HepG2 (cell line): ENCODE measurements around the gene PDPK1. TPM values are rescaled to one million over a fixed set of nuclear protein-coding genes. Genes with fewer than 3 reads are reported as not detected.

Experiments used
- ATF7-NPFF ChIP-seq: sonication (generic); formaldehyde crosslinking; IDR thresholded peaks from 2 replicates; pipeline ENCODE4 v1.8.1; 2023; ENCODE audit warnings: mild to moderate bottlenecking, low read depth, missing genetic modification reagents, moderate library complexity
- CHD4 ChIP-seq: fragments of 200-600 bp; sonication (generic); IDR thresholded peaks from 2 replicates; pipeline ENCODE4 v1.7.0; 2017; ENCODE audit warnings: mild to moderate bottlenecking, low read length, borderline replicate concordance
- JUN ChIP-seq: sonication (generic); formaldehyde crosslinking; IDR thresholded peaks from 2 replicates; pipeline ENCODE4 v1.4.0; 2020; ENCODE audit warnings: mild to moderate bottlenecking, missing genetic modification reagents
- JUND ChIP-seq: sonication (generic); formaldehyde crosslinking; IDR thresholded peaks from 2 replicates; pipeline ENCODE4 v1.8.0; 2022; ENCODE audit warnings: mild to moderate bottlenecking, missing genetic modification reagents
- MED1 ChIP-seq: sonication (generic); formaldehyde crosslinking; IDR thresholded peaks from 2 replicates; pipeline ENCODE4 v1.4.0; 2020; ENCODE audit warnings: missing genetic modification reagents
- MLLT10 ChIP-seq: sonication (generic); formaldehyde crosslinking; IDR thresholded peaks from 2 replicates; pipeline ENCODE4 v1.4.0; 2020; ENCODE audit warnings: missing genetic modification reagents
- MZF1 ChIP-seq: sonication (generic); formaldehyde crosslinking; IDR thresholded peaks from 2 replicates; pipeline ENCODE4 v1.8.1; 2023; ENCODE audit warnings: mild to moderate bottlenecking, missing genetic modification reagents, borderline replicate concordance
- NR1H2 ChIP-seq: sonication (generic); formaldehyde crosslinking; IDR thresholded peaks from 2 replicates; pipeline ENCODE4 v1.8.1; 2022; ENCODE audit warnings: low read depth, missing genetic modification reagents, borderline replicate concordance
- SCMH1 ChIP-seq: sonication (generic); formaldehyde crosslinking; IDR thresholded peaks from 2 replicates; pipeline ENCODE4 v1.9.0; 2021; ENCODE audit warnings: missing genetic modification reagents, mild to moderate bottlenecking, borderline replicate concordance
- TBL1XR1 ChIP-seq: fragments of 150-350 bp; IDR thresholded peaks from 2 replicates; pipeline ENCODE4 v1.6.1; 2014; ENCODE audit warnings: borderline replicate concordance, low read length; ENCODE audit not compliant: partially characterized antibody
- TCF7 ChIP-seq: sonication (generic); IDR thresholded peaks from 2 replicates; pipeline ENCODE4 v1.6.1; 2016; ENCODE audit warnings: antibody characterized with exemption, low read depth
- ZNF549 ChIP-seq: sonication (generic); formaldehyde crosslinking; IDR thresholded peaks from 2 replicates; pipeline ENCODE4 v1.5.0; 2020; ENCODE audit warnings: missing genetic modification reagents
- ZNF75D ChIP-seq: sonication (generic); formaldehyde crosslinking; IDR thresholded peaks from 2 replicates; pipeline ENCODE4 v1.8.1; 2023; ENCODE audit warnings: missing genetic modification reagents, mild to moderate bottlenecking, borderline replicate concordance
- ZNF776 ChIP-seq: sonication (generic); formaldehyde crosslinking; IDR thresholded peaks from 2 replicates; pipeline ENCODE4 v1.4.0; 2020; ENCODE audit warnings: mild to moderate bottlenecking, missing genetic modification reagents
- ZNF83 ChIP-seq: sonication (generic); formaldehyde crosslinking; IDR thresholded peaks from 2 replicates; pipeline ENCODE4 v1.4.0; 2020; ENCODE audit warnings: missing genetic modification reagents, mild to moderate bottlenecking, borderline replicate concordance
- polyA plus RNA-seq, 8 experiments: library from polyadenylated mRNA; depleted of rRNA in 3 of 8; stranded (reverse) in 7 of 8; unstranded in 1 of 8; fragments of >200 nt; fragmentation: Illumina TruSeq in 4 of 8; extraction: Trizol in 4 of 8; gene quantifications; 2 replicates each; pipeline versions ENCODE4 v1.2.1 to v1.2.3, GENCODE V29; 2011 to 2016; ENCODE audit warnings: low read depth in 4 of 8, missing spikeins in 1 of 8, mixed read lengths in 1 of 8; ENCODE audit not compliant: insufficient read depth in 1 of 8
- total RNA-seq, 5 experiments: library from RNA; depleted of rRNA; stranded (reverse); fragments of >200 nt; fragmentation: Illumina TruSeq; extraction: Trizol; gene quantifications; 2 replicates each; pipeline ENCODE4 v1.2.3, GENCODE V29; 2016; ENCODE audit warnings: low read depth in 1 of 5
- TF ChIP-seq, protein P1 (sequence below): sonication (generic); formaldehyde crosslinking; IDR thresholded peaks from 2 replicates; pipeline ENCODE4 v1.4.0; 2020; ENCODE audit warnings: mild to moderate bottlenecking, missing genetic modification reagents
- TF ChIP-seq, protein P2 (sequence below): sonication (generic); formaldehyde crosslinking; IDR thresholded peaks from 2 replicates; pipeline ENCODE4 v1.5.0; 2020; ENCODE audit warnings: mild to moderate bottlenecking, missing genetic modification reagents
- TF ChIP-seq, protein P3 (sequence below): sonication (generic); formaldehyde crosslinking; conservative IDR thresholded peaks from 2 replicates; pipeline ENCODE4 v1.4.0; 2020; ENCODE audit warnings: mild to moderate bottlenecking, missing genetic modification reagents, moderate library complexity

The PDPK1 gene
- total and polyA plus RNA-seq, 2 of the 13 experiments (the other 11 are each of a cell fraction or from before 2014, with no cell fraction given) = 59.6 to 129 TPM

DNA sequence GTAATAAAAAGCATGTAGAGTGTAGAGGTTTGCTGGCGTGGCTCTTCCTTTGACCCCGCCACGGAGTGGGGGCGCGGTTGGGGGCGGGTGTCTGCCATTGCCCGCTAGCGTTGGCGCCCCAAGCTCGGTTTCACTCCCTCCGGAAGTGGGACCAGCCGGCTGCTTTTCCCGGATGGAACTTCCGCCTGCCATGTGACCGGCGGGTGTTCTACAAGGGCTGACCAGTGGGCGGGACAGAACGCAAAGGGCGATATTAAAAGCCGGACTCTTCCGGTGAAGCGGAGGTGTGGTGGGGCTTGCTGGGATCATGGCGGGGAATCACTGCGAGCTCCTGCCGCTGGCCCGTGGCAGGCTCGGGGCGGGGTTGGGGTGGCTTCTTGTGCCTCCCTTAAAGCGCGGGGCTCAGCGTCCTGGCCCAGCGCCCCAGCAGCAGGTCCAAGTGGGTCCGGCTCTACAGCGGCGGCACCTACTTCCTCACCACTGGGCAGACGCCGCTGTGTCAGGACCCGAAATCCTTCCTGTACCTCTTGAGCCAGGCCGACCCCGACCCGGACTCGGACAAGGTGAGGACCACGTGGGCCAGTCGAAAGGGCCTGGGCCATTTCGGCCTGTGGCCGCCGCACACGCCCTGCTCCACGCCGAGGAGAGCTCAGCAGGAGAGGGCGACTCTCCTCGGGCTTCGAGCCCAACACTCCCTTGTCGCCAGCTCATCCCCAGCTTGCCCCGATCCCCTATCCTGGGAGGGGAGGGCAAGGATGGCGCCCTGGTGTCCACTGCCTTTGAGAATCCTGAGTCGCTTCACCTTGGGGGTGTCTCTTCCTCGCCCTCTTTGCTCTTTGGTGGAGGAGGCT is 65.6 kb downstream of the PDPK1 start (continued):
- TF ChIP-seq, protein P1, sequence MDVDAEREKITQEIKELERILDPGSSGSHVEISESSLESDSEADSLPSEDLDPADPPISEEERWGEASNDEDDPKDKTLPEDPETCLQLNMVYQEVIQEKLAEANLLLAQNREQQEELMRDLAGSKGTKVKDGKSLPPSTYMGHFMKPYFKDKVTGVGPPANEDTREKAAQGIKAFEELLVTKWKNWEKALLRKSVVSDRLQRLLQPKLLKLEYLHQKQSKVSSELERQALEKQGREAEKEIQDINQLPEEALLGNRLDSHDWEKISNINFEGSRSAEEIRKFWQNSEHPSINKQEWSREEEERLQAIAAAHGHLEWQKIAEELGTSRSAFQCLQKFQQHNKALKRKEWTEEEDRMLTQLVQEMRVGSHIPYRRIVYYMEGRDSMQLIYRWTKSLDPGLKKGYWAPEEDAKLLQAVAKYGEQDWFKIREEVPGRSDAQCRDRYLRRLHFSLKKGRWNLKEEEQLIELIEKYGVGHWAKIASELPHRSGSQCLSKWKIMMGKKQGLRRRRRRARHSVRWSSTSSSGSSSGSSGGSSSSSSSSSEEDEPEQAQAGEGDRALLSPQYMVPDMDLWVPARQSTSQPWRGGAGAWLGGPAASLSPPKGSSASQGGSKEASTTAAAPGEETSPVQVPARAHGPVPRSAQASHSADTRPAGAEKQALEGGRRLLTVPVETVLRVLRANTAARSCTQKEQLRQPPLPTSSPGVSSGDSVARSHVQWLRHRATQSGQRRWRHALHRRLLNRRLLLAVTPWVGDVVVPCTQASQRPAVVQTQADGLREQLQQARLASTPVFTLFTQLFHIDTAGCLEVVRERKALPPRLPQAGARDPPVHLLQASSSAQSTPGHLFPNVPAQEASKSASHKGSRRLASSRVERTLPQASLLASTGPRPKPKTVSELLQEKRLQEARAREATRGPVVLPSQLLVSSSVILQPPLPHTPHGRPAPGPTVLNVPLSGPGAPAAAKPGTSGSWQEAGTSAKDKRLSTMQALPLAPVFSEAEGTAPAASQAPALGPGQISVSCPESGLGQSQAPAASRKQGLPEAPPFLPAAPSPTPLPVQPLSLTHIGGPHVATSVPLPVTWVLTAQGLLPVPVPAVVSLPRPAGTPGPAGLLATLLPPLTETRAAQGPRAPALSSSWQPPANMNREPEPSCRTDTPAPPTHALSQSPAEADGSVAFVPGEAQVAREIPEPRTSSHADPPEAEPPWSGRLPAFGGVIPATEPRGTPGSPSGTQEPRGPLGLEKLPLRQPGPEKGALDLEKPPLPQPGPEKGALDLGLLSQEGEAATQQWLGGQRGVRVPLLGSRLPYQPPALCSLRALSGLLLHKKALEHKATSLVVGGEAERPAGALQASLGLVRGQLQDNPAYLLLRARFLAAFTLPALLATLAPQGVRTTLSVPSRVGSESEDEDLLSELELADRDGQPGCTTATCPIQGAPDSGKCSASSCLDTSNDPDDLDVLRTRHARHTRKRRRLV = peak; percentile 84
- TF ChIP-seq ZNF549 (CRISPR knock-in tag) (no peak), ZNF75D (CRISPR knock-in tag) (no peak), MED1 (CRISPR knock-in tag) (peak; percentile 86), TBL1XR1 (no peak), ZNF776 (CRISPR knock-in tag) (peak; percentile 33; the same call in 1 of the 2 replicates), MLLT10 (CRISPR knock-in tag) (no peak), TCF7 (no peak), SCMH1 (CRISPR knock-in tag) (no peak), ATF7-NPFF (CRISPR knock-in tag) (peak; percentile 68; the same call in 1 of the 2 replicates), MZF1 (peak; percentile 48; the same call in 1 of the 2 replicates), ZNF83 (CRISPR knock-in tag) (no peak), JUND (CRISPR knock-in tag) (no peak; the same call in 1 of the 2 replicates), NR1H2 (0 out of 2 replicates have a peak, but pooled peaks have one; percentile 39), JUN (CRISPR knock-in tag) (peak; percentile 70; the same call in 1 of the 2 replicates), CHD4 (no peak)
- TF ChIP-seq, protein P2, sequence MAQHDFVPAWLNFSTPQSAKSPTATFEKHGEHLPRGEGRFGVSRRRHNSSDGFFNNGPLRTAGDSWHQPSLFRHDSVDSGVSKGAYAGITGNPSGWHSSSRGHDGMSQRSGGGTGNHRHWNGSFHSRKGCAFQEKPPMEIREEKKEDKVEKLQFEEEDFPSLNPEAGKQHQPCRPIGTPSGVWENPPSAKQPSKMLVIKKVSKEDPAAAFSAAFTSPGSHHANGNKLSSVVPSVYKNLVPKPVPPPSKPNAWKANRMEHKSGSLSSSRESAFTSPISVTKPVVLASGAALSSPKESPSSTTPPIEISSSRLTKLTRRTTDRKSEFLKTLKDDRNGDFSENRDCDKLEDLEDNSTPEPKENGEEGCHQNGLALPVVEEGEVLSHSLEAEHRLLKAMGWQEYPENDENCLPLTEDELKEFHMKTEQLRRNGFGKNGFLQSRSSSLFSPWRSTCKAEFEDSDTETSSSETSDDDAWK (CRISPR knock-in tag) = no peak
- TF ChIP-seq, protein P3, sequence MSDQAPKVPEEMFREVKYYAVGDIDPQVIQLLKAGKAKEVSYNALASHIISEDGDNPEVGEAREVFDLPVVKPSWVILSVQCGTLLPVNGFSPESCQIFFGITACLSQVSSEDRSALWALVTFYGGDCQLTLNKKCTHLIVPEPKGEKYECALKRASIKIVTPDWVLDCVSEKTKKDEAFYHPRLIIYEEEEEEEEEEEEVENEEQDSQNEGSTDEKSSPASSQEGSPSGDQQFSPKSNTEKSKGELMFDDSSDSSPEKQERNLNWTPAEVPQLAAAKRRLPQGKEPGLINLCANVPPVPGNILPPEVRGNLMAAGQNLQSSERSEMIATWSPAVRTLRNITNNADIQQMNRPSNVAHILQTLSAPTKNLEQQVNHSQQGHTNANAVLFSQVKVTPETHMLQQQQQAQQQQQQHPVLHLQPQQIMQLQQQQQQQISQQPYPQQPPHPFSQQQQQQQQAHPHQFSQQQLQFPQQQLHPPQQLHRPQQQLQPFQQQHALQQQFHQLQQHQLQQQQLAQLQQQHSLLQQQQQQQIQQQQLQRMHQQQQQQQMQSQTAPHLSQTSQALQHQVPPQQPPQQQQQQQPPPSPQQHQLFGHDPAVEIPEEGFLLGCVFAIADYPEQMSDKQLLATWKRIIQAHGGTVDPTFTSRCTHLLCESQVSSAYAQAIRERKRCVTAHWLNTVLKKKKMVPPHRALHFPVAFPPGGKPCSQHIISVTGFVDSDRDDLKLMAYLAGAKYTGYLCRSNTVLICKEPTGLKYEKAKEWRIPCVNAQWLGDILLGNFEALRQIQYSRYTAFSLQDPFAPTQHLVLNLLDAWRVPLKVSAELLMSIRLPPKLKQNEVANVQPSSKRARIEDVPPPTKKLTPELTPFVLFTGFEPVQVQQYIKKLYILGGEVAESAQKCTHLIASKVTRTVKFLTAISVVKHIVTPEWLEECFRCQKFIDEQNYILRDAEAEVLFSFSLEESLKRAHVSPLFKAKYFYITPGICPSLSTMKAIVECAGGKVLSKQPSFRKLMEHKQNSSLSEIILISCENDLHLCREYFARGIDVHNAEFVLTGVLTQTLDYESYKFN (CRISPR knock-in tag) = peak; percentile 74
